ENCODE measurements around the gene LHCGR.
A peak's percentile ranks its signal among the peaks of the same experiment; 100 is the strongest.

The LHCGR gene

GRCh38 chr2:48694149-48694548 lies 61.4 kb downstream of the LHCGR start:
- CTCF ChIA-PET, result no interaction called here
- H3K27ac ChIP-seq (ENCODE audit: insufficient read depth in 1 of 2, low read depth in 1 of 2, low read length in 2 of 2, poor library complexity in 1 of 2, severe bottlenecking in 2 of 2), result no peak overlapping the region
- 100% methylated on average over 1 of the region's 3 CpGs for WGBS (ENCODE audit: insufficient coverage)

GRCh38 chr2:48693645-48694044 lies 61.9 kb downstream of the LHCGR start:
- Histone ChIP-seq H3K36me3 (ENCODE audit: control insufficient read depth in 4 of 4, insufficient read depth in 4 of 4, low read length in 3 of 4) (no peaks in the 10 kb centered on the region), H3K4me1 (ENCODE audit: control extremely low read depth in 1 of 4, control insufficient read depth in 4 of 4, insufficient read depth in 4 of 4, low read length in 3 of 4) (no peaks in the 10 kb centered on the region), H3K27me3 (replicated peaks in 2 of 5; ENCODE audit: control insufficient read depth in 4 of 5, insufficient read depth in 5 of 5, low read length in 4 of 5) (peaks cover 0 to 2% (median 0%) of the 10 kb centered on the region in 5 experiments), H3K9me3 (ENCODE audit: control extremely low read depth in 1 of 5, control insufficient read depth in 4 of 5, insufficient read depth in 2 of 5, low read depth in 1 of 5, low read length in 4 of 5) (no peaks in the 10 kb centered on the region), H3K4me3 (ENCODE audit: control insufficient read depth in 1 of 7, extremely low read depth in 1 of 7, insufficient read depth in 4 of 7, low read depth in 2 of 7, low read length in 6 of 7) (no peak overlapping the region), H3K27ac (ENCODE audit: insufficient read depth in 1 of 2, low read depth in 1 of 2, low read length in 2 of 2, poor library complexity in 1 of 2, severe bottlenecking in 2 of 2) (no peak overlapping the region)
- 100% methylated on average over 2 of the region's 3 CpGs for WGBS (ENCODE audit: insufficient coverage)
- CTCF ChIA-PET, result no interaction called here
- DNase-seq, result no peak
- POLR2A ChIA-PET, result no interaction called here

More at GRCh38 chr2:48694149-48694548, 61.4 kb downstream of the LHCGR start:
- no peak for DNase-seq
- H3K4me3 ChIP-seq (ENCODE audit: control insufficient read depth in 1 of 7, extremely low read depth in 1 of 7, insufficient read depth in 4 of 7, low read depth in 2 of 7, low read length in 6 of 7), result no peak overlapping the region
- no peaks in the 10 kb centered on the region for H3K36me3 ChIP-seq (ENCODE audit: control insufficient read depth in 4 of 4, insufficient read depth in 4 of 4, low read length in 3 of 4)
- H3K4me1 ChIP-seq (ENCODE audit: control extremely low read depth in 1 of 4, control insufficient read depth in 4 of 4, insufficient read depth in 4 of 4, low read length in 3 of 4), result no peaks in the 10 kb centered on the region
- H3K27me3 ChIP-seq (replicated peaks in 2 of 5; ENCODE audit: control insufficient read depth in 4 of 5, insufficient read depth in 5 of 5, low read length in 4 of 5), result peaks cover 0 to 2% (median 0%) of the 10 kb centered on the region in 5 experiments
- no peaks in the 10 kb centered on the region for H3K9me3 ChIP-seq (ENCODE audit: control extremely low read depth in 1 of 5, control insufficient read depth in 4 of 5, insufficient read depth in 2 of 5, low read depth in 1 of 5, low read length in 4 of 5)
- POLR2A ChIA-PET, result no interaction called here

GRCh38 chr2:48693066-48693465 lies 62.5 kb downstream of the LHCGR start:
- POLR2A ChIA-PET, result no interaction called here
- CTCF ChIA-PET, result no interaction called here
- H3K4me3 ChIP-seq (ENCODE audit: control insufficient read depth in 1 of 7, extremely low read depth in 1 of 7, insufficient read depth in 4 of 7, low read depth in 2 of 7, low read length in 6 of 7), result no peak overlapping the region
- 93% methylated on average over 3 of the region's 4 CpGs for WGBS (ENCODE audit: insufficient coverage)
- no peaks in the 10 kb centered on the region for H3K9me3 ChIP-seq (ENCODE audit: control extremely low read depth in 1 of 5, control insufficient read depth in 4 of 5, insufficient read depth in 2 of 5, low read depth in 1 of 5, low read length in 4 of 5)
- H3K4me1 ChIP-seq (ENCODE audit: control extremely low read depth in 1 of 4, control insufficient read depth in 4 of 4, insufficient read depth in 4 of 4, low read length in 3 of 4), result no peaks in the 10 kb centered on the region
- H3K27ac ChIP-seq (ENCODE audit: insufficient read depth in 1 of 2, low read depth in 1 of 2, low read length in 2 of 2, poor library complexity in 1 of 2, severe bottlenecking in 2 of 2), result no peak overlapping the region
- no peaks in the 10 kb centered on the region for H3K36me3 ChIP-seq (ENCODE audit: control insufficient read depth in 4 of 4, insufficient read depth in 4 of 4, low read length in 3 of 4)
- DNase-seq, result no peak
- peaks cover 0 to 2% (median 0%) of the 10 kb centered on the region in 5 experiments for H3K27me3 ChIP-seq (replicated peaks in 2 of 5; ENCODE audit: control insufficient read depth in 4 of 5, insufficient read depth in 5 of 5, low read length in 4 of 5)

- ChIA-PET POLR2A (no interaction called here), CTCF (no interaction called here)
- no peaks in the 10 kb centered on the region for H3K36me3 ChIP-seq (ENCODE audit: control insufficient read depth in 4 of 4, insufficient read depth in 4 of 4, low read length in 3 of 4)
- H3K27ac ChIP-seq (ENCODE audit: insufficient read depth in 1 of 2, low read depth in 1 of 2, low read length in 2 of 2, poor library complexity in 1 of 2, severe bottlenecking in 2 of 2), result no peak overlapping the region
- no peak overlapping the region for H3K4me3 ChIP-seq (ENCODE audit: control insufficient read depth in 1 of 7, extremely low read depth in 1 of 7, insufficient read depth in 4 of 7, low read depth in 2 of 7, low read length in 6 of 7)
- H3K9me3 ChIP-seq (ENCODE audit: control extremely low read depth in 1 of 5, control insufficient read depth in 4 of 5, insufficient read depth in 2 of 5, low read depth in 1 of 5, low read length in 4 of 5), result no peaks in the 10 kb centered on the region
- H3K27me3 ChIP-seq (replicated peaks in 2 of 5; ENCODE audit: control insufficient read depth in 4 of 5, insufficient read depth in 5 of 5, low read length in 4 of 5), result peaks cover 0 to 2% (median 0%) of the 10 kb centered on the region in 5 experiments
- no peak for DNase-seq
- WGBS (ENCODE audit: insufficient coverage), result 100% methylated on average over 2 of the region's 3 CpGs
- no peaks in the 10 kb centered on the region for H3K4me1 ChIP-seq (ENCODE audit: control extremely low read depth in 1 of 4, control insufficient read depth in 4 of 4, insufficient read depth in 4 of 4, low read length in 3 of 4)
Observed at GRCh38 chr2:48691935-48692691, 63.4 kb downstream of the LHCGR start.

DNA sequence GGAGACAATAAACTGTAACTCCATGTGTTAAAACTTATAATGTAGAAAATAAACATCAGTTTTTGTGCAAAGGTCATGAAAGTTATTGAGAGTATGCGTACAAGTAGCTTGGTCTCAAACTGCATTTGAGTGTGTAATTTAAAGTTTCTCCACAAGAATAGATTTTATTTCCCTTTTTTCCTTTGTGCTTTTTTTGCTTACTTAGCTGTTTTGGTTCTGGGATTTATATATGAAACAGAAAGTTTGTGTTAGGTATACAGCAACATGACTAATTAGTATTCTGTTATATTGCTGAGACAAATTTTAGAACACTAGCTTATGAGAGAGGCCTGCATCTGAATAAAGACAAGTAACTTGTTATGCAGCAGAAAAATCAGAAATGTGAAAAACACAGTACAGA lies 70.4 kb downstream of the LHCGR start:
- Histone ChIP-seq H3K4me3 (ENCODE audit: control insufficient read depth in 1 of 7, extremely low read depth in 1 of 7, insufficient read depth in 4 of 7, low read depth in 2 of 7, low read length in 6 of 7) (no peak overlapping the region), H3K4me1 (ENCODE audit: control extremely low read depth in 1 of 4, control insufficient read depth in 4 of 4, insufficient read depth in 4 of 4, low read length in 3 of 4) (no peaks in the 10 kb centered on the region), H3K27ac (ENCODE audit: insufficient read depth in 1 of 2, low read depth in 1 of 2, low read length in 2 of 2, poor library complexity in 1 of 2, severe bottlenecking in 2 of 2) (no peak overlapping the region), H3K9me3 (ENCODE audit: control extremely low read depth in 1 of 5, control insufficient read depth in 4 of 5, insufficient read depth in 2 of 5, low read depth in 1 of 5, low read length in 4 of 5) (no peaks in the 10 kb centered on the region), H3K36me3 (ENCODE audit: control insufficient read depth in 4 of 4, insufficient read depth in 4 of 4, low read length in 3 of 4) (no peaks in the 10 kb centered on the region), H3K27me3 (replicated peaks in 2 of 5; ENCODE audit: control insufficient read depth in 4 of 5, insufficient read depth in 5 of 5, low read length in 4 of 5) (no peaks in the 10 kb centered on the region)
- no CpG with 5 or more reads among the region's 1 CpG for WGBS (ENCODE audit: insufficient coverage)
- no peak for DNase-seq
- ChIA-PET POLR2A (no interaction called here), CTCF (no interaction called here)

GRCh38 chr2:48677450-48677849 lies 78.1 kb downstream of the LHCGR start:
- Histone ChIP-seq H3K9me3 (ENCODE audit: control extremely low read depth in 1 of 5, control insufficient read depth in 4 of 5, insufficient read depth in 2 of 5, low read depth in 1 of 5, low read length in 4 of 5) (peaks cover 0 to 6% (median 0%) of the 10 kb centered on the region in 5 experiments), H3K4me1 (ENCODE audit: control extremely low read depth in 1 of 4, control insufficient read depth in 4 of 4, insufficient read depth in 4 of 4, low read length in 3 of 4) (peaks cover 0 to 6% (median 0%) of the 10 kb centered on the region in 4 experiments), H3K27me3 (replicated peaks in 2 of 5; ENCODE audit: control insufficient read depth in 4 of 5, insufficient read depth in 5 of 5, low read length in 4 of 5) (no peaks in the 10 kb centered on the region), H3K36me3 (ENCODE audit: control insufficient read depth in 4 of 4, insufficient read depth in 4 of 4, low read length in 3 of 4) (no peaks in the 10 kb centered on the region), H3K4me3 (ENCODE audit: control insufficient read depth in 1 of 7, extremely low read depth in 1 of 7, insufficient read depth in 4 of 7, low read depth in 2 of 7, low read length in 6 of 7) (no peak overlapping the region), H3K27ac (ENCODE audit: insufficient read depth in 1 of 2, low read depth in 1 of 2, low read length in 2 of 2, poor library complexity in 1 of 2, severe bottlenecking in 2 of 2) (no peak overlapping the region)
- CTCF ChIA-PET, result no interaction called here
- POLR2A ChIA-PET, result no interaction called here
- WGBS (ENCODE audit: insufficient coverage), result 4% methylated on average over 2 of the region's 2 CpGs
- peak; percentile 20 to 85 (median 76) for DNase-seq

DNA sequence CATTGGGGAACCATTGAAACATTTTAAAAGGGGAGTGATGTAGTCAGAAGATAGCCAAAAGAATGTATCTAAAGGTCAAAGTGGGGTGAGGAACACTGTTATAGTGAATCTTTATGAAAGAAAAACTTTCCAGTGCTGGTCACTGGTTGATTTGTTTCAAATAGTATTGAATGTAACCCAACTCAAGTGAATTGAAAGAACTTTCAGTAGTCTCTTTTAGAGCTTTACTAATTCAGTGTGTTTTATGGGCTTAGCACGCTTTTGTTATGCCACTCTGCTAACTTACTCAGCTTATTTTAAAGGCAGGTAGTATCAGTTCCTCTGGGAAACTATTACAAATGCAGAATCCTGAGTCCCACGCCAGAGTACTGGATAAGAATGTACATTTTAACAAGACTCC lies 80.6 kb downstream of the LHCGR start:
- H3K27me3 ChIP-seq (replicated peaks in 2 of 5; ENCODE audit: control insufficient read depth in 4 of 5, insufficient read depth in 5 of 5, low read length in 4 of 5), result no peaks in the 10 kb centered on the region
- peaks cover 0 to 6% (median 0%) of the 10 kb centered on the region in 5 experiments for H3K9me3 ChIP-seq (ENCODE audit: control extremely low read depth in 1 of 5, control insufficient read depth in 4 of 5, insufficient read depth in 2 of 5, low read depth in 1 of 5, low read length in 4 of 5)
- H3K4me1 ChIP-seq (ENCODE audit: control extremely low read depth in 1 of 4, control insufficient read depth in 4 of 4, insufficient read depth in 4 of 4, low read length in 3 of 4), result peaks cover 0 to 6% (median 0%) of the 10 kb centered on the region in 4 experiments
- no peak for DNase-seq
- H3K36me3 ChIP-seq (ENCODE audit: control insufficient read depth in 4 of 4, insufficient read depth in 4 of 4, low read length in 3 of 4), result no peaks in the 10 kb centered on the region
- H3K4me3 ChIP-seq (ENCODE audit: control insufficient read depth in 1 of 7, extremely low read depth in 1 of 7, insufficient read depth in 4 of 7, low read depth in 2 of 7, low read length in 6 of 7), result no peak overlapping the region
- POLR2A ChIA-PET, result no interaction called here
- H3K27ac ChIP-seq (ENCODE audit: insufficient read depth in 1 of 2, low read depth in 1 of 2, low read length in 2 of 2, poor library complexity in 1 of 2, severe bottlenecking in 2 of 2), result no peak overlapping the region
- 88% methylated on average over 1 of the region's 2 CpGs for WGBS (ENCODE audit: insufficient coverage)
- CTCF ChIA-PET, result no interaction called here

Data from common myeloid progenitor, CD34-positive (primary cell).